Erythroblast (primary cell): ENCODE data around the gene TMX3.

Source experiments
- GATA1 ChIP-seq: IDR thresholded peaks from 2 replicates; pipeline ENCODE4 v1.6.1; 2011; ENCODE audit warnings: low read depth, mild to moderate bottlenecking, control low read depth, low read length, moderate library complexity
- POLR2A ChIP-seq: IDR thresholded peaks from 2 replicates; pipeline ENCODE4 v1.6.1; 2011; ENCODE audit warnings: mild to moderate bottlenecking, low read length

- no peak for TF ChIP-seq POLR2A
- no peak for TF ChIP-seq GATA1
These were observed 18.0 kb downstream of the TMX3 start for GRCh38 chr18:68696937-68697336.
